ENCODE measurements around the gene C12orf42.

Gene C12orf42

GRCh38 chr12:103517161-103517560, 21.4 kb upstream of the C12orf42 start:
- Histone ChIP-seq H3K4me3 (ENCODE audit: low read depth in 1 of 2, low read length in 2 of 2) (no peak overlapping the region), H3K9ac (ENCODE audit: low read length) (no peak overlapping the region), H3K9me3 (ENCODE audit: low read length) (no peaks in the 10 kb centered on the region), H3K4me1 (ENCODE audit: insufficient read depth, low read length) (no peaks in the 10 kb centered on the region), H3K27ac (ENCODE audit: low read depth, low read length) (no peak overlapping the region), H3K27me3 (ENCODE audit: control insufficient read depth in 1 of 2, insufficient read depth in 2 of 2, low read length in 2 of 2) (no peaks in the 10 kb centered on the region), H3K36me3 (ENCODE audit: insufficient read depth, low read length) (no peaks in the 10 kb centered on the region)

GRCh38 chr12:103515341-103515740, 19.6 kb upstream of the C12orf42 start:
- H3K4me1 ChIP-seq (ENCODE audit: insufficient read depth, low read length), result no peaks in the 10 kb centered on the region
- no peaks in the 10 kb centered on the region for H3K36me3 ChIP-seq (ENCODE audit: insufficient read depth, low read length)
- no peak overlapping the region for H3K27ac ChIP-seq (ENCODE audit: low read depth, low read length)
- no peaks in the 10 kb centered on the region for H3K27me3 ChIP-seq (ENCODE audit: control insufficient read depth in 1 of 2, insufficient read depth in 2 of 2, low read length in 2 of 2)
- no peaks in the 10 kb centered on the region for H3K9me3 ChIP-seq (ENCODE audit: low read length)
- H3K4me3 ChIP-seq (ENCODE audit: low read depth in 1 of 2, low read length in 2 of 2), result no peak overlapping the region
- no peak overlapping the region for H3K9ac ChIP-seq (ENCODE audit: low read length)

GRCh38 chr12:103513875-103514274, 18.1 kb upstream of the C12orf42 start:
- H3K27ac ChIP-seq (ENCODE audit: low read depth, low read length), result no peak overlapping the region
- H3K9ac ChIP-seq (ENCODE audit: low read length), result no peak overlapping the region
- H3K4me1 ChIP-seq (ENCODE audit: insufficient read depth, low read length), result no peaks in the 10 kb centered on the region
- no peaks in the 10 kb centered on the region for H3K36me3 ChIP-seq (ENCODE audit: insufficient read depth, low read length)
- H3K27me3 ChIP-seq (ENCODE audit: control insufficient read depth in 1 of 2, insufficient read depth in 2 of 2, low read length in 2 of 2), result no peaks in the 10 kb centered on the region
- no peak overlapping the region for H3K4me3 ChIP-seq (ENCODE audit: low read depth in 1 of 2, low read length in 2 of 2)
- H3K9me3 ChIP-seq (ENCODE audit: low read length), result no peaks in the 10 kb centered on the region

- Histone ChIP-seq H3K27ac (ENCODE audit: low read depth, low read length) (no peak overlapping the region), H3K4me1 (ENCODE audit: insufficient read depth, low read length) (no peaks in the 10 kb centered on the region), H3K4me3 (ENCODE audit: low read depth in 1 of 2, low read length in 2 of 2) (no peak overlapping the region), H3K27me3 (ENCODE audit: control insufficient read depth in 1 of 2, insufficient read depth in 2 of 2, low read length in 2 of 2) (no peaks in the 10 kb centered on the region), H3K9ac (ENCODE audit: low read length) (no peak overlapping the region), H3K36me3 (ENCODE audit: insufficient read depth, low read length) (no peaks in the 10 kb centered on the region), H3K9me3 (ENCODE audit: low read length) (no peaks in the 10 kb centered on the region)
Observed at GRCh38 chr12:103505371-103506236, 9.8 kb upstream of the C12orf42 start.

- no peaks in the 10 kb centered on the region for H3K36me3 ChIP-seq (ENCODE audit: insufficient read depth, low read length)
- no peak overlapping the region for H3K4me3 ChIP-seq (ENCODE audit: low read depth in 1 of 2, low read length in 2 of 2)
- no peaks in the 10 kb centered on the region for H3K4me1 ChIP-seq (ENCODE audit: insufficient read depth, low read length)
- H3K9ac ChIP-seq (ENCODE audit: low read length), result no peak overlapping the region
- no peaks in the 10 kb centered on the region for H3K9me3 ChIP-seq (ENCODE audit: low read length)
- H3K27me3 ChIP-seq (ENCODE audit: control insufficient read depth in 1 of 2, insufficient read depth in 2 of 2, low read length in 2 of 2), result no peaks in the 10 kb centered on the region
- H3K27ac ChIP-seq (ENCODE audit: low read depth, low read length), result no peak overlapping the region
Observed at GRCh38 chr12:103504606-103505005, 8.8 kb upstream of the C12orf42 start.

- Histone ChIP-seq H3K27me3 (ENCODE audit: control insufficient read depth in 1 of 2, insufficient read depth in 2 of 2, low read length in 2 of 2) (no peaks in the 10 kb centered on the region), H3K4me1 (ENCODE audit: insufficient read depth, low read length) (no peaks in the 10 kb centered on the region), H3K9ac (ENCODE audit: low read length) (no peak overlapping the region), H3K4me3 (ENCODE audit: low read depth in 1 of 2, low read length in 2 of 2) (no peak overlapping the region), H3K36me3 (ENCODE audit: insufficient read depth, low read length) (no peaks in the 10 kb centered on the region), H3K9me3 (ENCODE audit: low read length) (no peaks in the 10 kb centered on the region), H3K27ac (ENCODE audit: low read depth, low read length) (no peak overlapping the region)
Observed at GRCh38 chr12:103503546-103504480, 8.0 kb upstream of the C12orf42 start.

GRCh38 chr12:103501447-103501846, 5.7 kb upstream of the C12orf42 start:
- no peak overlapping the region for H3K9ac ChIP-seq (ENCODE audit: low read length)
- no peaks in the 10 kb centered on the region for H3K4me1 ChIP-seq (ENCODE audit: insufficient read depth, low read length)
- H3K9me3 ChIP-seq (ENCODE audit: low read length), result no peaks in the 10 kb centered on the region
- peaks cover 6% of the 10 kb centered on the region in 2 donors for H3K27me3 ChIP-seq (ENCODE audit: control insufficient read depth in 1 of 2, insufficient read depth in 2 of 2, low read length in 2 of 2)
- H3K27ac ChIP-seq (ENCODE audit: low read depth, low read length), result no peak overlapping the region
- no peaks in the 10 kb centered on the region for H3K36me3 ChIP-seq (ENCODE audit: insufficient read depth, low read length)
- H3K4me3 ChIP-seq (ENCODE audit: low read depth in 1 of 2, low read length in 2 of 2), result no peak overlapping the region

GRCh38 chr12:103499571-103499970, 3.8 kb upstream of the C12orf42 start:
- Histone ChIP-seq H3K27me3 (ENCODE audit: control insufficient read depth in 1 of 2, insufficient read depth in 2 of 2, low read length in 2 of 2) (peaks cover 6 to 25% of the 10 kb centered on the region in 2 donors), H3K4me3 (ENCODE audit: low read depth in 1 of 2, low read length in 2 of 2) (no peak overlapping the region), H3K27ac (ENCODE audit: low read depth, low read length) (no peak overlapping the region), H3K9me3 (ENCODE audit: low read length) (no peaks in the 10 kb centered on the region), H3K4me1 (ENCODE audit: insufficient read depth, low read length) (peaks cover 5% of the 10 kb centered on the region), H3K9ac (ENCODE audit: low read length) (no peak overlapping the region), H3K36me3 (ENCODE audit: insufficient read depth, low read length) (no peaks in the 10 kb centered on the region)

GRCh38 chr12:103498990-103499389, 3.2 kb upstream of the C12orf42 start:
- Histone ChIP-seq H3K4me3 (ENCODE audit: low read depth in 1 of 2, low read length in 2 of 2) (no peak overlapping the region), H3K27ac (ENCODE audit: low read depth, low read length) (no peak overlapping the region), H3K36me3 (ENCODE audit: insufficient read depth, low read length) (no peaks in the 10 kb centered on the region)

GRCh38 chr12:103494734-103495468, 867 bp downstream of the C12orf42 start:
- Histone ChIP-seq H3K4me1 (ENCODE audit: insufficient read depth, low read length) (peaks cover 5% of the 10 kb centered on the region), H3K27me3 (ENCODE audit: control insufficient read depth in 1 of 2, insufficient read depth in 2 of 2, low read length in 2 of 2) (peaks cover 6 to 33% of the 10 kb centered on the region in 2 donors), H3K4me3 (ENCODE audit: low read depth in 1 of 2, low read length in 2 of 2) (peak overlapping the region in 1 of 2 donors; percentile 39), H3K36me3 (ENCODE audit: insufficient read depth, low read length) (no peaks in the 10 kb centered on the region), H3K9me3 (ENCODE audit: low read length) (no peaks in the 10 kb centered on the region), H3K9ac (ENCODE audit: low read length) (no peak overlapping the region), H3K27ac (ENCODE audit: low read depth, low read length) (no peak overlapping the region)

More at GRCh38 chr12:103498990-103499389, 3.2 kb upstream of the C12orf42 start:
- Histone ChIP-seq H3K9me3 (ENCODE audit: low read length) (no peaks in the 10 kb centered on the region), H3K27me3 (ENCODE audit: control insufficient read depth in 1 of 2, insufficient read depth in 2 of 2, low read length in 2 of 2) (peaks cover 6 to 31% of the 10 kb centered on the region in 2 donors), H3K9ac (ENCODE audit: low read length) (no peak overlapping the region), H3K4me1 (ENCODE audit: insufficient read depth, low read length) (peaks cover 5% of the 10 kb centered on the region)
